Skeletal muscle satellite cell (primary cell): ENCODE data around the gene S1PR5.
"Not testable (repeated sequence)": the region's sequence is repeated elsewhere in the genome, so short reads cannot be mapped to it uniquely, and the experiment has no call there.

ENCODE experiments used
- H3K27me3 ChIP-seq: 2 replicates; pipeline ENCODE4 v1.7.0; 2013; ENCODE audit warnings: low read length; ENCODE audit not compliant: control insufficient read depth, insufficient read depth
- H3K36me3 ChIP-seq: 2 replicates; pipeline ENCODE4 v1.7.0; 2013; ENCODE audit warnings: mild to moderate bottlenecking, control low read depth, low read length; ENCODE audit not compliant: insufficient read depth
- H3K4me1 ChIP-seq: 2 replicates; pipeline ENCODE4 v1.7.0; 2013; ENCODE audit warnings: low read length; ENCODE audit not compliant: control insufficient read depth, insufficient read depth
- H3K4me2 ChIP-seq: 2 replicates; pipeline ENCODE4 v1.7.0; 2013; ENCODE audit warnings: mild to moderate bottlenecking, low read length
- H3K4me3 ChIP-seq: 2 replicates; pipeline ENCODE4 v1.7.0; 2013; ENCODE audit warnings: low read length
- H3K9ac ChIP-seq: 2 replicates; pipeline ENCODE4 v1.7.0; 2013; ENCODE audit warnings: mild to moderate bottlenecking, low read depth, low read length, moderate library complexity
- H3K9me3 ChIP-seq: replicated peaks from 2 replicates; pipeline ENCODE4 v1.7.0; 2013; ENCODE audit warnings: mild to moderate bottlenecking, control low read depth, low read length

S1PR5 gene

GRCh38 chr19:10553943-10554381, 36.7 kb upstream of the S1PR5 start:
- Histone ChIP-seq H3K9ac (no peak overlapping the region), H3K27me3 (no peaks in the 10 kb centered on the region), H3K4me2 (no peak overlapping the region), H3K9me3 (no peaks in the 10 kb centered on the region), H3K4me1 (no peaks in the 10 kb centered on the region), H3K36me3 (peaks cover 59% of the 10 kb centered on the region), H3K4me3 (no peak overlapping the region)

DNA sequence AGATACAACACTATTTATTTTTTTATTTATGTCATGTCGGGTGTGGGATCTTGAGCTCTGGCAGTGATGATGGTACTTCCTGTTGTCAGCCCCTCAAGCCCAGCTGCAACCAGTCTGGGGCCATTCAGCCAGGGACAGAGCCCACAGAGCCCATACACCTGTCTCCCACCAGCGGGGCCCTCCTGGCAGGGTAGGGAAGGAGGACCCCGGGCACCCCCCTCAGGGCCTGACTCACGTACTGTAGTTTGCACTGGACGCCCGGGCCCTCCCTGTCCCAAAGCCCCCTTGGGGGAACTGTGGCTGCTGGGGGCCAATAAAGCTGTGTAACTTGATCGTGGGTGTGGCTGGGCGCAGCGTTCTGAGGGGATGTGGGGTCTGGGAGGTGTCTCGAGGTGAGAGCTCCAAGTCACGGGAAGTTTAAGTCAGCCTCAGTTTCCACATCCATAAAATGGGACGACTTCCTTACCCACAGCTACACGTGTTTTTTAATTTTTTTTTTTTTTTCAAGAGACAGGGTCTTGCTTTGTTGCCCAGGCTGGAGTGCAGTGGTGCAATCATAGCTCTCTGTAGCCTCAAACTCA, 35.9 kb upstream of the S1PR5 start:
- Histone ChIP-seq H3K9ac (no peak overlapping the region), H3K36me3 (peaks cover 63% of the 10 kb centered on the region), H3K4me1 (no peaks in the 10 kb centered on the region), H3K9me3 (no peaks in the 10 kb centered on the region), H3K4me2 (no peak overlapping the region), H3K4me3 (no peak overlapping the region), H3K27me3 (no peaks in the 10 kb centered on the region)

- Histone ChIP-seq H3K9me3 (no peaks in the 10 kb centered on the region), H3K36me3 (peaks cover 57% of the 10 kb centered on the region), H3K9ac (no peak overlapping the region), H3K4me3 (no peak overlapping the region), H3K27me3 (no peaks in the 10 kb centered on the region), H3K4me1 (no peaks in the 10 kb centered on the region), H3K4me2 (no peak overlapping the region)
Measured at GRCh38 chr19:10552510-10553053, 35.3 kb upstream of the S1PR5 start.

GRCh38 chr19:10551698-10552301, 34.6 kb upstream of the S1PR5 start:
- no peak overlapping the region for H3K4me3 ChIP-seq
- no peaks in the 10 kb centered on the region for H3K9me3 ChIP-seq
- H3K27me3 ChIP-seq = no peaks in the 10 kb centered on the region
- H3K36me3 ChIP-seq = peaks cover 59% of the 10 kb centered on the region
- no peak overlapping the region for H3K9ac ChIP-seq
- H3K4me1 ChIP-seq = no peaks in the 10 kb centered on the region
- no peak overlapping the region for H3K4me2 ChIP-seq

DNA sequence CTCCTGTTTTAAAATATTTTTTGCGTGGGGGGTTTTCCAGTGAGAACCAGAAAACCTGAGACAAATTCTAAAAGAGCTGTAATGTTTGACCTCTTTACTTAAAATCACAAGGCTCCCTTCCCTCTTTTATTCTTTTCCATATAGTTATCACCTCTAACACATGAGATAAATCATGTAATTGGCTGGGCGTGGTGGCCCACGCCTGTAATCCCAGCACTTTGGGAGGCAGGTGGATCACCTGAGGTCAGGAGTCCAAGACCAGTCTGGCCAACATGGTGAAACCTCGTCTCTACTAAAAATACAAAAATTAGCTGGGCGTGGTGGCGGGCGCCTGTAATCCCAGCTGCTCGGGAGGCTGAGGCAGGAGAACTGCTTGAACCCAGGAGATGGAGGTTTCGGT, 33.8 kb upstream of the S1PR5 start:
- H3K4me1 ChIP-seq, H3K4me2 ChIP-seq: not testable (repeated sequence)

GRCh38 chr19:10550336-10550735, 33.1 kb upstream of the S1PR5 start:
- no peaks in the 10 kb centered on the region for H3K9me3 ChIP-seq
- no peak overlapping the region for H3K9ac ChIP-seq
- H3K4me1 ChIP-seq = no peaks in the 10 kb centered on the region
- H3K36me3 ChIP-seq = peaks cover 53% of the 10 kb centered on the region
- H3K4me3 ChIP-seq = no peak overlapping the region
- H3K27me3 ChIP-seq = no peaks in the 10 kb centered on the region
- no peak overlapping the region for H3K4me2 ChIP-seq

More for the DNA sequence above, 33.8 kb upstream of the S1PR5 start:
- peaks cover 60% of the 10 kb centered on the region for H3K36me3 ChIP-seq
- not testable (repeated sequence) for H3K9me3 ChIP-seq, H3K9ac ChIP-seq, H3K27me3 ChIP-seq, H3K4me3 ChIP-seq

GRCh38 chr19:10549733-10550132, 32.5 kb upstream of the S1PR5 start:
- no peak overlapping the region for H3K4me2 ChIP-seq
- H3K27me3 ChIP-seq = no peaks in the 10 kb centered on the region
- H3K9me3 ChIP-seq = no peaks in the 10 kb centered on the region
- H3K9ac ChIP-seq = no peak overlapping the region
- H3K36me3 ChIP-seq = peaks cover 48% of the 10 kb centered on the region
- H3K4me3 ChIP-seq = no peak overlapping the region
- peaks cover 5% of the 10 kb centered on the region for H3K4me1 ChIP-seq

DNA sequence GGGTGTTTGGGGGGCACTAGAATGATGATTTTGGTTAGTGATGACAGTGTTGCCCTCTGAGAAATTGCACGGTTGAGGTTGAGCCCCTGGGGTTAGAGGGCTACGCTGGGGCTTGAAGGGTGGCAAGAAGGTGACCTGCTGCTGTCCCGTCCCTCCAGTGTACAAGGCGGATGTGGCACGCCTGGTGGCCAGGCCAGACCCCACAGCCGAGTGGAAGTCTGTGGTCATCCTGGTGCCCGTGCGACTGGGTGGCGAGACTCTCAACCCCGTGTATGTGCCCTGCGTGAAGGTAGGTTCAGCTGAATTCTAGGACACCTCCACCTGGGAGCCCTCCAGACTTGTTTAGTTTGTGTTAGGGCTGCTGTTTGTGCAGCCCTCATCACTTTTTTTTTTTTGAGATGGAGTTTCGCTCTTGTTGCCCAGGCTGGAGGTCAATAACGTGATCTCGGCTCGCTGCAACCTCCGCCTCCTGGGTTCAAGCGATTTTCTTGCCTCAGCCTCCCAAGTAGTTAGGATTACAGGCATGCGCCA, 31.6 kb upstream of the S1PR5 start:
- Histone ChIP-seq H3K4me1 (peaks cover 9% of the 10 kb centered on the region), H3K9ac (no peak overlapping the region), H3K4me2 (no peak overlapping the region), H3K36me3 (peaks cover 39% of the 10 kb centered on the region), H3K4me3 (no peak overlapping the region), H3K27me3 (no peaks in the 10 kb centered on the region), H3K9me3 (no peaks in the 10 kb centered on the region)

GRCh38 chr19:10546817-10547216, 29.6 kb upstream of the S1PR5 start:
- H3K4me1 ChIP-seq = peaks cover 12% of the 10 kb centered on the region
- peaks cover 19% of the 10 kb centered on the region for H3K36me3 ChIP-seq

GRCh38 chr19:10544753-10545251, 27.6 kb upstream of the S1PR5 start:
- Histone ChIP-seq H3K9ac (peak overlapping the region; percentile 98), H3K36me3 (peaks cover 15% of the 10 kb centered on the region), H3K4me1 (peaks cover 12% of the 10 kb centered on the region), H3K4me2 (peak overlapping the region; percentile 98), H3K9me3 (no peaks in the 10 kb centered on the region), H3K27me3 (no peaks in the 10 kb centered on the region), H3K4me3 (peak overlapping the region; percentile 93)

More at GRCh38 chr19:10546817-10547216, 29.6 kb upstream of the S1PR5 start:
- Histone ChIP-seq H3K27me3 (no peaks in the 10 kb centered on the region), H3K9me3 (no peaks in the 10 kb centered on the region), H3K9ac (no peak overlapping the region), H3K4me2 (no peak overlapping the region), H3K4me3 (no peak overlapping the region)

DNA sequence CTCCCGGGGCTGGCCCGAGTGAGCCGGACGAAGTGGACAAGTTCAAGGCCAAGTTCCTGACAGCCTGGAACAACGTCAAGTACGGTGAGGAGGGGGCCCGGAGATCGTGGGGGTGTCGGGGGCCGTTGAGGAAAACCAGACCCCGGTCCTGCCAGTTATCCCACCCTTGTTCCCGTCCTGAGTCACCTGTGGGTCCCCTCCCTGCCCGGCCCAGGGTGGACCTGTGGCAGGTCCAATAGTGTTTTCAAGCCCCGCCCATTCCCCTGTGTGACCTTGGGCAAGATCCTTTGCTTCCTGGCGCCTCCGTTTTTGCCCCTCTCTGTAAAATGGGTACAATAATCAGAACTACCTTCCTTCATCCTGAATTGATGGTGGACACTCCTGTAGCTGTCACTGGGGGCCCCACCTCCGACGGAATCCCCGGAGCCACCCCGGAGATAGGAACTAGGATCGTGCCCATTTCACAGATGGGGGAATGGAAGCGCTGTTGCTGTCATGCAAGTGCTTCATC, 27.1 kb upstream of the S1PR5 start:
- H3K27me3 ChIP-seq = peaks cover under 1% of the 10 kb centered on the region
- H3K4me2 ChIP-seq = peak overlapping the region; percentile 98
- H3K36me3 ChIP-seq = peaks cover 15% of the 10 kb centered on the region
- H3K4me1 ChIP-seq = peaks cover 12% of the 10 kb centered on the region
- H3K4me3 ChIP-seq = peak overlapping the region; percentile 93
- peak overlapping the region; percentile 98 for H3K9ac ChIP-seq
- no peaks in the 10 kb centered on the region for H3K9me3 ChIP-seq
